ENCODE measurements around the gene RAD9B. TPM values are rescaled to one million over a fixed set of nuclear protein-coding genes. Genes with fewer than 3 reads are reported as not detected.

Gene RAD9B
- total RNA-seq, 1 donor from 2014 or later, result 0.44 TPM

DNA sequence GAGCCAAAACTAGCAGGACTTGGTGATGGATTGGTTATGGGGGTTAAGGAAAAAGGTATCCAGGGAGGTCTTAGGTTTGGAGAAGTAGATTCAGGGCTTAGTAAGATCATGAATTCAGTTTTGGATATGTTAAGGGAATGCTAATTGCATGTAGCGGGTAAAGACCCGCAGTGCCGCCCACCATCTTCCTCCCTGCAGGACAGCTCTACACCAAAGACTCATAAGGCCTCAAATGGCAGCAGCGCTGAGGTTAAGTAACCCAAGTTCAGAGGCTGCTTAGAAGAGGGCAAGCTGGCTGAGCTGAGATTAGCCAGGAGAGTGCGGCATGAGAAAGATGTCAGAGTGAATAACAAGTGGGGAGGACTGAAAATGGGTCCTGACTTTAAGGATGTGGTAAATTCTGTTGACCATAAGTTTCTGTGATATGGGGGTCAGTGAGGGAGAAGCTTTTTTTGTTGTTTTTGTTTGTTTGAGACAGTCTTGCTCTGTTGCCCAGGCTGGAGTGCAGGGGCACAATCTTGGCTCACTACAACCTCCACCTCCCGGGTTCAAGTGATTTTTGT, 26.2 kb downstream of the RAD9B start:
- ATAC-seq, result no peak

DNA sequence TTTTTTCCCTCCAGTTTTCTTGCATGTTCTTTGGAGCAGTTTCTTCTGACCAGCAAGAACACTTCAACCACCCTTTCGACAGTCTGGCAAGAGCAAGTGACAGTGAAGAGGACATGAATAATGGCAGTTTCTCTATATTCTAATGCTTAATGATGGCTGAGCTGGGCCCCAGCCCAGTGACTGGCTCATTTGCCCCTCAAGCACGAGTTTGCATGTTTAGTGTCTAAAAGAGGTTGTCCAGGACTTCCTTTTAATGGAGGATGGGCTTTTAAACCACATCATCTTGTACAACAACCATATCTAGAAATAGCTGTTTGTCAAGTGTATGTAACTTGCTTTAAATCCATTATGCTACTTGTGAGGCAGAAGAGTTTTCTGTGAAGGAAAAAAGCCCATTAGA, 28.4 kb downstream of the RAD9B start:
- no peak for ATAC-seq

DNA sequence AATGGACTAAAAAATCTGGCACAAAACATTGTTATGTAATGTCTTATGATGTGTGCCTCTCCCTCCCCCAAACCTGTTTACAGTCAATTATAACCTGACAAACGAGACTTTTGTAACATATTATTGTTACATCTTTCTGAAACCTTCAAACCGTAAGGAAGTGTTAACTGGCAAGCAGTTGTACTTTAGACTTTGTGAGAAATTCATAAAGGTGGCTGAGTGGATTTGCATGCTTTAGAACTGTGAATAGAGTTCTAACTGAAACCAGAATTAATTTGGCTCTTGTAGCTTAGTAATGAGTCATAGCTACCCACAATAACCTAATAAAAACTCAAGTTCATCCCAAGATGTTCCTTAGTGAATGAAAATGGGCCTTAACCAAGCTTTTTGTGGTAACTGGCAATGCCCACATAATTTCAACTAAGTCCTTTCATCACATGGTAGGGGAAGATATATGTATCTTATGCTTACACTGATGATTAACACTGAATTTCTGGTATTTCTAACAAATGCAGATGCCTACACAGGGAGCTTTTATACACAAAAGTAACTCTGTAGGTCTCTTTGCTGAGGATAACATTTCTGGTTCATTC, 29.7 kb downstream of the RAD9B start:
- peak; percentile 75 for ATAC-seq

DNA sequence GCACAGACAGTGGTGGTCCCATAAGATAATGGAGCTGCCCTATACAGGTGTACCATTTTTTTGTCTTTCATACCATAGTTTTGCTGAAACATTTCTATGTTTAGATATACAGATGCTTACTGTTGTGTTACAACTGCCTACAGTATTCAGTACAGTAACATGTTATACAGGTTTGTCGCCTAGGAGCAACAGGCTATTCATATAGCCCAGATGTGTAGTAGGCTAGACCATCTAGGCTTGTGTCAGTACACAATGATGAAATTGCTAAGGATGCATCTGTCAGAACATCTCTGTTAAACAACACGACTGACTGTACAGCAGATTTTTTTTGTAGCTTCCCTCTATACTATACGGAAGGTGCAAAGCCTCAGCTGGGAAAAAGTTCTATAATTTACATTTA, 30.5 kb downstream of the RAD9B start:
- ATAC-seq, result peak; percentile 74

DNA sequence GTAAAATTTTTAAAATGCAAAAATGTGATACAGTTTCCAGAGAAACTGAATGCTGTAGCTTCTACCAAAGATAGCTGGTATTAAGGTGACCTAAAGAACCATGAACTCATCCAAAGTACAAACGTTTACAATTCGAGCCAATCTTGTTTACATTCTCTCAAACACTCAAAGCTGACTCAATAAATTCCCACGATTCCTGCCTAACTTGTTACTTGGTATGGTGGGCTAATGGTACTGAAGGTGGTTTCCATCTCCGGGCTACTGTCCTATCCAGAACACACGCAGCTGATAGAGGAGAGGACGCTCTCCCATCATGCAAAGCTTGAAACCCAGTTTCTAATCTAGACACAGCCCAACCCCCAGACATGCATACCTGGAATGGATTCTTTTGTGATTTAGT, 31.5 kb downstream of the RAD9B start:
- no peak for ATAC-seq

DNA sequence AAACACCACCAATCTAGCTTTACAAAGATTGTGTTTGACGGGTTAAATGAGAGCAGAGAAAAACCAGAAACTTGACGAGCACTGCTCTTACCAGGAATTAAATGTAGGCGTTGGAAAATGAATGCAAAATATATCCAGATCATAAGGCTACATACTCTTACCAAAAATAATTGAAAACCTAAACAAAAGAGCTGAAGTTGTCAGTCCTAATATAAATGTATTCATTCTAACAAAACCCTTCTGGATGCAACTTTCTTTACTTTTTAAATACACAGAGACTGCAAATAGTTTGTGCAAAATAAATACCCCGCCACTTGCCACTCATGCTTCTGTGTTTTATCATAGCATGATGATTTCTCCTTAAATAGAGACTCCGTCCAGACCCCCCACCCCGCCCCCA, 32.7 kb downstream of the RAD9B start:
- ATAC-seq, result no peak

DNA sequence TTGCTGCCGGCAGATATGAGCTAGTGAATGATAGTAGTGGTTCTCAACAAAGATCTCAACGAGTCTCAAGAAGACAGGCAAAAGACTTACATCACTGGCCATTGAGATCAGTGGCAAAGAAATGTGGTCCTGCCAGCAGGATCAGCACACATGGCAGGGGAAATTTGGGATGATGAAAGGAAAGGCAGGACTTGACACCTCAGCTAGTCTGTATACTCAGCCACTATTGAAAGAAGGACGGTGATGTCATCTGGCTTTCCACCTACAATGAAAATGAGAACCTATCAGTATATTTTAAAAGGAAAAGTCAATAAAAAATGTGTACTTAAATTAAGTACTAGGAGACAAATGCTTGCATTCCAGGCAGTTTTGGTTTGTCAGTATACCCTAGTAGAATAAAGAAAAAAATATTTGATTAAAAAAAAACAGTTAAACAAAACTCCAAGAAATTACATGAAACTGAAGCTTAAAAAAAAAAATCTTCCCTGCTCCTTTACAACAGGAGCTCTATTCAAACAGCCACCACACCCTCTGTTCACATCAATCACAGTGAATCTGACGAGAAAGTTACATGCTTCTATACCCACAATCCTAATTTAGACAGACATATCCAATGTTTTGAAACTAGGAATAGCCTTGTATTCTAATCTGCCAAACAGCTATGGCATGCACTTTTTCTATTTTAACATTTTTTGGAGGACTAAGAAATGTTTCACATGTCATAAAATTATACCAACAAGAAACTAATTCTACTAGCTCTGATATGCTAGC, 34.9 kb downstream of the RAD9B start:
- ATAC-seq, result no peak

DNA sequence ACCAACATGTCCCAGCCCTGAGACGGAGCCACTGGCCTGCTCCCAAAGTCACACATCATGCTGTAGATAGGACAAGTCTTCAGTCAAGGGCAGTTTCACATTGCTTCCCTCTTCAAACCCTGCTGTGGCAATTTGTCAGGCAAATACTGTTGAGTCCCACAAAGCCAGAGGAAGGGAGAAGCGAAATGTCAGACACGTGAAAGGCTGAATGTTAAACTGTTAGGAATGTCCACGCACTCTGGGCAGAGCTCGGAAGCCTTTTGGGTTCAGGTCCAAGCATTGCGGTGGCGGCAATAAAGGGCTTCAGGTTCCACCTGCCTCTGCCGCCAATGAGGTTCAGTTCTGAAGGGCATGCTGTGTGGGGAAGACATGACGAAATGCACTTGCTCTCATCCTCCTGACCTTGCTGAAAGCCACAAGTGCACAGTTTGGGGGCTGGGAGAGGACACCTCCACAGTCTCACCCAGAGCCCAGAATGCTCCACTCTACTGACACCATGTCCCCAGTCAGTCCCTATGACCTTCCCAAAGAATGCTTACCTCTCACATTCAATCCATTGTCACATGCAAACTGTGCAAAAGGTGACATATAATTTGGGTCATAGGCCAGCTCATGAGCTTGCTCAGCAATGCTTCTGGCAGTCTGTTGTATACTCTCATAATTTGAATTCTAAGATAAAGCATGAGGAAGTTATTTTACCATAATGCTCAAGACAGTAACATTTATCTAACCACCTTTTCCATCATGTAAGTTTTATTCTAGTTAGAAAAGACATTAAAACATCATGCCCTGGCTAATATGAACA, 35.7 kb downstream of the RAD9B start:
- ATAC-seq, result peak; percentile 51

DNA sequence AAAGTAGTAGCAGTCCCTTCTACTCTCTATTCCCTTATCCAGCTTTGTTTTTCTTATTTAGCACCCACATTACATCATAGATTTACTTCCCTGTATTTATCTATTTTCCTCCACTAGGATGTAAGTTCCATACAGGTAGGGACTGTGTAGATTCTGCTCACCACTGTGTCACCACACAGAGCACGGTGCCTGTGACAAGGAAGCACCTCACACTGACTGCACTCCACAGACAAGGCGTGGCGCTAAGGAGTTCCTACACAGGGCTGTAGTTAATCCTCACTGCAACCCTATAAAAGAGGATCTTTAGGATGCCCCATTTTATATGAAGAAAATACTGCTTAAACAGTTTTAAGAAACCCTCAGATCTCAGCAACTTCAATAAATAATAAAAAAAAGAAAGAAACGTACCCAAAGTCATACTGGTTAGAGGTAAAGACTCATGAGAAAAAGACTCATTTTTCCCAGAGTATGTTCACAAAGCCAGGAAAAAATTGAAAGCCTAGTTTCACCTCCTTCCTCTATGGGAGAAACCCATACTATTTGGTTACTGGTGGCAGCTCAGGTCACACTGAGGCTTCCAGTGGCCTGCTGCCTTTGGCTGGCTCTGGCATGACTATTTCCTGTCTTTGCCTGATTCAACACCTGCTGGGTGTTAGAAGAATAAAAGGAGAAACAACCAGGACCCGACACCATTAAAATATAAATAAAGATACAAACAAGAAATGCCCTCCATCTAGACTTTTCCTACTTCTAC, 36.9 kb downstream of the RAD9B start:
- peak; percentile 91 for ATAC-seq

DNA sequence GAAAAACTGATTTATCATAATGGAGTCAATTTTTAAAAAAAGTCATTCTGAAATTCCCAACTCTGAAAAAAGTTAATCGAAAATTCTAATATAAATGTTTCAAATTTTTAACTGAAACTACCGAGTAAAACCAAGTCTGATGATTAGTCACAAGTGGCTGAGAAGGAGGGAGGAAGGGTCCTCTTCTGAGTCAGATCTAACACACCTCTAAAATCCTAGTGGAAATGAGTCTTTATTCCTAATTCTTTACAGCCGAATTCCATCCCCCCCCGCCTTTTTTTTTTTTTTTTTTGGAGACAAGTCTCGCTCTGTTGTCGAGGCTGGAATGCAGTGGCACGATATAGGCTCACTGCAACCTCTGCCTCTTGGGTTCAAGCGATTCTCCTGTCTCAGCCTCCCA, 37.9 kb downstream of the RAD9B start:
- ATAC-seq, result no peak

DNA sequence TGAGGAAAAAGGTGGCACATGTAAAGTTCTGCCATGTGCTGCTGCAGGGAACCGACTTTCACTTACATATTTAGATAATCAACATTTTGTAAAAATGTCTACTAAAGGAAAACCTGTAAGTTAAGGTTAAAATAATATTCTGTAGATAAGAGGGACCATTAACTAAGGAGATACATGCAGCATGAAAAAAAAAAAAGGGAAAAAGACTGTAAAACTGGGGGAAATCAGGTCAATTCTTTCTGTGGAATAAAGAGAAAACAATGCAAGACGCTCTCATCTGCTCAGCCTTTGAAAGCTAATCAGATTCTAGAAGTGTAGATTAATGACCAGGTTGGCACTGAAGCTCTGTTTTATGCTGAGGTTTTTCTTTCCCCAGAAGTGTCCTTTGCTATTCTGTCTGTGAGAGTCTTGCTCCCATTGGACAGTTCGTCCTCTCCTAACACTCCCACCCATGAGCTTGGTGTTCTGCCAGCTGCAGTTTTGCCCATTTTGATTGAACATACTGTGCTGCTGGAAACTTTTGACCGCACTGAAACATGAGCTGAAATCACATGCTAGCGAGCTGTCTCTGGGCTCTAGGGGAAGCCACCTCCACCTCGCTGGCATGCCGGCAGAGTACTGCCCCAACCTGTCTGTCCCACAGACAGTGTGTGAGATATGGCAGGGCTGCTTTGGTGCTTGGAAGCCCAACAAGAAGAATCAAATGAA, 41.3 kb downstream of the RAD9B start:
- peak; percentile 71 for ATAC-seq

DNA sequence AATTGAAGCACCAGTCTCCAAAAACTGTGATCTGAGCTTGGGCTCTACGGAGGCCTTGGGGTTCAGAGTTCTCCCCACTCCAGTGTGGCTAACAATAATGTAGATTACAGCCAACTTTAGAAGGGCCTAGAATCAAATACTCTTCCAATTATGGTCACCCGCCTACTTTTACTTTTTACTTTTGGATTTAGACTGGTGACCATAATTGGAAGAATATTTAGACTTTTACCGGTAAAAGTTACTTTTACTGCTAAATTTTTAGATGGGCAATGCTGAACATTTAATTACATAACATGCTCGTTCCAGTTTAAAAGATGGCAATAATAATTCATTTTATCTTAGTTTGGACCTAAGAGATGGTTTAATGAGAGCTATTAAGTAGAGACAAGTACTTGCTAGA, 41.8 kb downstream of the RAD9B start:
- ATAC-seq, result no peak

DNA sequence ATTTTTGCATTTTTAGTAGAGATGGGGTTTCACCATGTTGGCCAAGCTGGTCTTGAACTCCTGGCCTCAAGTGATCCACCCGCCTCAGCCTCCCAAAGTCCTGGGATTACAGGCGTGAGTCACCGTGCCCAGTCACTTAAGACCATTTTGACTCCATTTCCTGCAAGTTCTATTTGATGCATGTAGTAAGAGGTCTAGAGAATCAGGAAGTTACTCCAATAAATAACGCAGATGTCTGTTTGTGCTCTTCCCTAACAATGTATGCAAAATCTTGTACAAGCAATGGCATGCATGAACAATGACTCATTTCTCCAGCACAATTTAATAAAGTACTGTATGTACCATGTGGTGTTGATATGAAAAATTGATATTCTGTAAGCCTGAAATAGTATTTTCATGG, 43.1 kb downstream of the RAD9B start:
- ATAC-seq, result peak; percentile 90

DNA sequence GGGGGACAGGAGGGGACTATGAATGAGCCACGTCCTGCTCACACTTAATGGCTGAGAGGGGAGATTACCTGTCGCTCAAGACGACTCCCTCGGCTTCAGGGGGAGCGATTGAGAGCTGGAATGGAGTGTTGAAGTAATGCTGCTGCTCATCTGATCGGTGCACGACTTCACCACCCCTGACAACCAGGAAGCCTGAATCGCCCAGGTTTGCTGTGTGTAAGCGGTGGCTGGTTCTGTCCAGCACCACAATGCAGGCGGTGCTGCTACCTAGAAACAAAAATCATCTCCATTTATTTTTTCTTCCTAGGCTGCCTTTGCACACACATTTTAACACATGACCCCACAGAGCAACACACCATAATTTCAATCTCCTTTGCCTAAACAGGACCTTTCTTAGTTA, 43.7 kb downstream of the RAD9B start:
- peak; percentile 43 for ATAC-seq

DNA sequence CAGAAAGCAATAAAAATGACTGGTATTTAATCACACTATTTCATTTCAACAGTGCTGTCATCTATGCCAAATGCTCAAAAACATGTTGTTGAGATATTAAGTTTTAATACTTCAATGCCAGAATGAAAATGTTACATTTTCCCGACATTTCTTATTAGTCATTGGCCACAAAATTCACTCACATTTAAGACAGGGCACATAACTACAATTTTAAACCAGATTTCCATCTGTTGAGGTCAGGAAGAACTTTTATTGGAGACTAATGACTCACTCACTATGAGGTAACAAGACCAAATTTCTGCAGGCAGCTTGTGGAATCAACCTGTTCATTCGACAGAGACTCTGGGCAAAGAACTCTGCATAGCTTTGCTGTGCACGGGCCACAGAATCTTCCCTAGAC, 44.2 kb downstream of the RAD9B start:
- ATAC-seq, result peak; percentile 44

DNA sequence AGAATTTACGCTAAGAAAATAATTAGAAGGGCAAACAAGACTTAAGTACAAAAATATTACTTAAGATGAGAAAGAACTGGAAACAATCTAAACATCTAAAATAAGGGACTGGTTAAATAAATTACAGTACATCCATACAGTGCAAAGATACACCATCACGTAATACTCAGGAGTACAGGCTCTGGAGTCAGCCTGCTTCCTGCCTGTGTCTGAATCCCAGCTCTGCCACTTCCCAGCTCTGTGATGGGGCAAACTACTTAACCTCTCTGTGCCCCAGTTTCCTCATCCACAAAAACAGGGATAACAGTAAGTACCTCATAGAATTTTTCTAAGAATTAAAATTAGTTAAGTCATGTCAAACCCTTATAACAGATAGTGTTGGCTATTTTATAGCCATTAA, 45.0 kb downstream of the RAD9B start:
- no peak for ATAC-seq

DNA sequence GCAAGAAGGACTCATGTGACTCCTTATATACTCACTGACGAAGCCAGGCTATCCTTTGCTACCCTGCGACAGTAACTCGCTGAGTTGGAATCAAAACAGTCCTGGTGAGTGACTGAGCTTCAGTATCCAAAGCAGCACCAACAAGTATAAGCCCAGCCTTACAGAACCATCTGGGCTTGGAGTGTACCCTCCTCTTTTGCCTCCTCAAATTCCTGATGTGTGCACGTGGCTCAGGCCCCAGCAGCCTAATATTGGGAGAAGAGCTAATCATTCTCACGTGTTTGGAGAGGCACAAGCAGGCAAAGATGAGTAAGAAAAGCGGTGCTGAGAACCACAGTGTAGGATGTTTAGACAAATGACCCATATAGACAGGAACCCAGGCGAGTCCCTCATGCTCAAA, 46.5 kb downstream of the RAD9B start:
- ATAC-seq, result no peak

DNA sequence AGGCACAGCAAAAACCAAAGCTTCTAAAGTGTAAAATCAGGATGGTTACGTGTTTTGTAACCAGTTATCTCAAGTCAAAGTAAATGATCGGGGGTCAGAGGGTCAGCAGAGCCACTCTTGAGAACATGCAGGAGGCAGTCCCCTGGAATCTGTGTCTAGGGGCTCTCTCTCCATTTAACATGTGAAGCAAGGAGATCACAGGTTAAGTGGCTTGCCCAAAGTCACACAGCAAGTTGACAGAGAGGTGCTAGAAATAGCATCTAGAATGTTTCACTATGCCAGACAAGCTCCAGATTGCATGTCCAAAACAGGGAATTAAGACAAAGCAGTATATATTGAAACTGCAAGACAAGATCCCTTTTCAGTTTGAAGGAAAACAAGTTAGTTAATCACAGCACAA, 47.6 kb downstream of the RAD9B start:
- no peak for ATAC-seq

DNA sequence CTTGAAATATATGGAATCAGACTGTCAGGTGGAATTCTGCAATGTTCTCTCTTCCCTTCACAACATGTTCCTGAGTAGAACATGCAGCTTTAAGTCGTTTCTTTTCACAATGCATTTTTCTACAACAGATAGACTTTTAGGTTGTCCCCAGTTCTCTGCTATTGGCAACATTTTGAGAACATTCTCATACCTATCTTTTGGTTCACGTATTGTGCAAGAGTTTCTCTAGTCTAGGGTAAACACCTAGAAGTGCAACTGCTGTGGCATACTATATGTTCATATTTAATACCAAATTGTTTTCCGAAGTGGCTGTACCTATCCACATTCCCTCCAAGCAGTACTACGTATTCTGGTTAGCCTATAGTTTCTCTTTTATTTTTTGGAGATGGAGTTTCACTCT, 48.9 kb downstream of the RAD9B start:
- ATAC-seq, result no peak

Data from esophagus mucosa (tissue), 1 donor.